MM.1S (cell line): ENCODE results near the gene TARS3.
A peak's percentile ranks its signal among the peaks of the same experiment; 100 is the strongest.

Source experiments
- DNase-seq: peaks from one replicate; pipeline ENCODE4 v3.0.0-alpha.2; 2015
- H2AFZ ChIP-seq: fragments of 300-600 bp; sonication (generic); 2 replicates; pipeline ENCODE4 v1.6.0; 2016; ENCODE audit warnings: antibody characterized with exemption, low read length
- H3F3A ChIP-seq: fragments of 300-600 bp; sonication (generic); 2 replicates; pipeline ENCODE4 v1.6.1; 2016; ENCODE audit warnings: mild to moderate bottlenecking, antibody characterized with exemption, low read length, moderate library complexity, mixed read lengths; ENCODE audit not compliant: insufficient read depth
- H3K27ac ChIP-seq: fragments of 300-600 bp; sonication (generic); 2 replicates; pipeline ENCODE4 v1.5.1; 2016; ENCODE audit warnings: mild to moderate bottlenecking, low read length
- H3K27me3 ChIP-seq: fragments of 300-600 bp; sonication (generic); replicated peaks from 2 replicates; pipeline ENCODE4 v1.6.0; 2016; ENCODE audit warnings: low read length; ENCODE audit not compliant: insufficient read depth
- H3K36me3 ChIP-seq: fragments of 300-600 bp; sonication (generic); replicated peaks from 2 replicates; pipeline ENCODE4 v1.6.1; 2016; ENCODE audit warnings: mild to moderate bottlenecking, low read length, mixed read lengths; ENCODE audit not compliant: insufficient read depth
- H3K4me1 ChIP-seq: fragments of 300-600 bp; sonication (generic); 2 replicates; pipeline ENCODE4 v1.6.1; 2016; ENCODE audit warnings: low read length, mixed read lengths
- H3K4me2 ChIP-seq: fragments of 300-600 bp; sonication (generic); 2 replicates; pipeline ENCODE4 v1.6.0; 2016; ENCODE audit warnings: low read depth, low read length
- H3K4me3 ChIP-seq: fragments of 300-600 bp; sonication (generic); 2 replicates; pipeline ENCODE4 v1.5.1; 2016; ENCODE audit warnings: low read length, mixed read lengths
- H3K79me2 ChIP-seq: fragments of 300-600 bp; sonication (generic); 2 replicates; pipeline ENCODE4 v1.6.1; 2016; ENCODE audit warnings: mixed run types, low read length, mixed read lengths
- H3K9ac ChIP-seq: fragments of 300-600 bp; sonication (generic); 2 replicates; pipeline ENCODE4 v1.6.1; 2016; ENCODE audit warnings: low read length, mixed read lengths
- H3K9me2 ChIP-seq: fragments of 300-600 bp; sonication (generic); replicated peaks from 2 replicates; pipeline ENCODE4 v1.6.1; 2016; ENCODE audit warnings: mild to moderate bottlenecking, low read length, mixed read lengths; ENCODE audit not compliant: insufficient read depth
- H3K9me3 ChIP-seq: fragments of 300-600 bp; sonication (generic); replicated peaks from 2 replicates; pipeline ENCODE4 v1.6.1; 2016; ENCODE audit warnings: mild to moderate bottlenecking, low read length, mixed read lengths; ENCODE audit not compliant: insufficient read depth
- H4K20me1 ChIP-seq: fragments of 300-600 bp; sonication (generic); 2 replicates; pipeline ENCODE4 v1.6.1; 2016; ENCODE audit warnings: mild to moderate bottlenecking, low read length, moderate library complexity, mixed read lengths; ENCODE audit not compliant: insufficient read depth
- EZH2 ChIP-seq: fragments of 300-600 bp; sonication (generic); optimal IDR thresholded peaks from 2 replicates; pipeline ENCODE3; 2017; ENCODE audit warnings: low read depth, mild to moderate bottlenecking, antibody characterized with exemption, low read length, mixed read lengths
- EZH2phosphoT487 ChIP-seq: fragments of 300-600 bp; sonication (generic); IDR thresholded peaks from 2 replicates; pipeline ENCODE4 v1.6.1; 2018; ENCODE audit warnings: antibody characterized with exemption, low read length
- TF ChIP-seq, protein P1 (sequence below): fragments of 300-600 bp; sonication (generic); IDR thresholded peaks from 2 replicates; pipeline ENCODE4 v1.5.1; 2016; ENCODE audit warnings: antibody characterized with exemption, low read length, mixed read lengths

The TARS3 gene

DNA sequence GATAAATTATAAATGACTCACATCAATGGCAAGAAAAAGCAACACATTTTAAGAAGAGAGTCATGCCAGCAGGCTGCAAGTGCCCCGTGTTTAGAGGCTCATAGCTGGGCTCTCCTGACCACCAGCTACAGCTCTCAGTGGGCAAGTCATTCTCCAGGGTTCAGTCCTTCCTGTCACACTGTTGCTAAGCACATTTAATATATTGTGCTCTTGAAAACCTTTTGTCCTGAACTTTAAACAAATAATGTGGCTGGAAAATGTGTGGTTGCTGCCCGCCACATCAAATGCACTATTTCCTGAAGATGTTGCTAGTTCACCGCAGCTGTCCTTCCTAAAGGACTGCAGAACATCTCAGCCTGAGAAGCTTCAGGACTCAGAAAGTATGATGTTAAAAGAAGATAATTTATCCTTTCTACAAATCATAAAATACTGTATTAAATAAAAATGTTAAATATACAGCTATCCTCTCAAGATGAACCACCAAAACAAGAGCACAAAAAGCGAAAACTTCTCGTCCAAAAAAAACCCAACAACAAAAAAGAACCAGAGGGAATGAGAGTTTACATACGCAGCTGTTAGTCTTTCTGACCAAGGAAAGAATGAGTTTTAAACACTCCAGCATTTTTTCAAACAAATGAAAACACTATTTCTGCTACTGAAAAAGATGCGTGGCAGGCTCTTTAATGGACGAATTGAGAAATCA, 951 bp downstream of the TARS3 start:
- Histone ChIP-seq H3K4me2 (peak overlapping the region; percentile 85), H3F3A (peaks cover 16% of the 10 kb centered on the region), H3K9ac (peak overlapping the region; percentile 87), H3K79me2 (peaks cover 4% of the 10 kb centered on the region; the same call in 1 of the 2 replicates), H3K4me3 (peak overlapping the region; percentile 86), H2AFZ (peak overlapping the region; percentile 74), H4K20me1 (no peaks in the 10 kb centered on the region), H3K36me3 (peaks cover 10% of the 10 kb centered on the region; the same call in 1 of the 2 replicates), H3K9me3 (no peaks in the 10 kb centered on the region), H3K27ac (peak overlapping the region; percentile 92), H3K27me3 (no peaks in the 10 kb centered on the region), H3K9me2 (no peaks in the 10 kb centered on the region), H3K4me1 (no peaks in the 10 kb centered on the region)
- TF ChIP-seq EZH2phosphoT487: no peak
- TF ChIP-seq, protein P1, sequence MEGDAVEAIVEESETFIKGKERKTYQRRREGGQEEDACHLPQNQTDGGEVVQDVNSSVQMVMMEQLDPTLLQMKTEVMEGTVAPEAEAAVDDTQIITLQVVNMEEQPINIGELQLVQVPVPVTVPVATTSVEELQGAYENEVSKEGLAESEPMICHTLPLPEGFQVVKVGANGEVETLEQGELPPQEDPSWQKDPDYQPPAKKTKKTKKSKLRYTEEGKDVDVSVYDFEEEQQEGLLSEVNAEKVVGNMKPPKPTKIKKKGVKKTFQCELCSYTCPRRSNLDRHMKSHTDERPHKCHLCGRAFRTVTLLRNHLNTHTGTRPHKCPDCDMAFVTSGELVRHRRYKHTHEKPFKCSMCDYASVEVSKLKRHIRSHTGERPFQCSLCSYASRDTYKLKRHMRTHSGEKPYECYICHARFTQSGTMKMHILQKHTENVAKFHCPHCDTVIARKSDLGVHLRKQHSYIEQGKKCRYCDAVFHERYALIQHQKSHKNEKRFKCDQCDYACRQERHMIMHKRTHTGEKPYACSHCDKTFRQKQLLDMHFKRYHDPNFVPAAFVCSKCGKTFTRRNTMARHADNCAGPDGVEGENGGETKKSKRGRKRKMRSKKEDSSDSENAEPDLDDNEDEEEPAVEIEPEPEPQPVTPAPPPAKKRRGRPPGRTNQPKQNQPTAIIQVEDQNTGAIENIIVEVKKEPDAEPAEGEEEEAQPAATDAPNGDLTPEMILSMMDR: no peak
- TF ChIP-seq EZH2: no peak
- DNase-seq: peak; percentile 83

DNA sequence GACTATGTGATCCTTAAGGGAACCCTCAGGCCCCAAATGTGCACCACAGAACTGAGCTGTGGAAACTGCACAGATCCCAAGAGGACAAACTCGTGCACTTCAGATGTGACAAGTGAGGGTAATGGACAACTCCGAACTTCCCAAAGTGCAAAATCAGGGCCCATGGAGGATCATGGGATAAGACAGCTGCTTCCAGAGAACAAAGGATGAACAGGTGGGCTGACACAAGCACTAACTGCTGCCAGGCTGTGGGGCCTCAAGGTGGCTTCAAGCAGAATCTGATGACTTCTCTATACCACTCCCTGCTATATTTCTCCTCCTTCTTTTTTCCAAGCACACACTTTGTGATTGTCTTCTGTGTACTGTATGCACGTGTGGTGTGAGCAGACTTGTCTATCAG, 5.4 kb downstream of the TARS3 start:
- H3K4me1 ChIP-seq: no peaks in the 10 kb centered on the region
- no peaks in the 10 kb centered on the region for H3K27me3 ChIP-seq
- H3K9ac ChIP-seq: no peak overlapping the region
- no peak for DNase-seq
- H4K20me1 ChIP-seq: no peaks in the 10 kb centered on the region
- H3K36me3 ChIP-seq: peaks cover 10% of the 10 kb centered on the region; the same call in 1 of the 2 replicates
- H3K9me2 ChIP-seq: no peaks in the 10 kb centered on the region
- no peak overlapping the region for H3K27ac ChIP-seq
- H3K9me3 ChIP-seq: no peaks in the 10 kb centered on the region
- TF ChIP-seq EZH2phosphoT487 (no peak), EZH2 (no peak)
- TF ChIP-seq, protein P1: no peak
- no peak overlapping the region for H3K4me2 ChIP-seq
- H3K4me3 ChIP-seq: no peak overlapping the region
- peaks cover 4% of the 10 kb centered on the region; the same call in 1 of the 2 replicates for H3K79me2 ChIP-seq
- no peak overlapping the region for H2AFZ ChIP-seq
- H3F3A ChIP-seq: peaks cover 12% of the 10 kb centered on the region

DNA sequence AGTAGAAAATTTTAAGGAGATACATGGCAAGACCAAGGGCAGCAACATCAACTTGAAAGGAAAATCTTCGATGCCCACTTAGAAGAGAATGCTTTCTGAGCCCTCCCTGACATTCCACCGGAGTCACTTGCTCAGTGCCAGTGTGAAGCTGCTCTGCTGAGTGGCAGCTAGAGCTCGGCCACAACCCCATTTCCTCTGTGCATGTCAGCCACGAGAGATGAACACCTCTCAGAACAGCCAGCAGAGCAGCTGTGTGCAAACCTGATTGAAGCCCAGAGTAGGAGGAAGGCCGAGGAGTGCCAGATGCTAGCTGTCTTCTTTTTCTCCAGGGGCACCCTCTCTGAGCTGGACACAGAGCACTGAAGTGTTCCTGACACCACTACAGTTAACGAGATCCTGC, 12.2 kb downstream of the TARS3 start:
- no peaks in the 10 kb centered on the region for H3K36me3 ChIP-seq
- DNase-seq: no peak
- H3K4me2 ChIP-seq: no peak overlapping the region
- H2AFZ ChIP-seq: no peak overlapping the region
- TF ChIP-seq EZH2phosphoT487 (no peak), EZH2 (no peak)
- no peaks in the 10 kb centered on the region for H3F3A ChIP-seq
- H3K4me1 ChIP-seq: no peaks in the 10 kb centered on the region
- no peaks in the 10 kb centered on the region for H4K20me1 ChIP-seq
- no peak overlapping the region for H3K9ac ChIP-seq
- no peak overlapping the region for H3K4me3 ChIP-seq
- H3K27ac ChIP-seq: no peak overlapping the region
- H3K9me2 ChIP-seq: no peaks in the 10 kb centered on the region
- no peaks in the 10 kb centered on the region for H3K79me2 ChIP-seq
- no peaks in the 10 kb centered on the region for H3K27me3 ChIP-seq
- H3K9me3 ChIP-seq: no peaks in the 10 kb centered on the region

DNA sequence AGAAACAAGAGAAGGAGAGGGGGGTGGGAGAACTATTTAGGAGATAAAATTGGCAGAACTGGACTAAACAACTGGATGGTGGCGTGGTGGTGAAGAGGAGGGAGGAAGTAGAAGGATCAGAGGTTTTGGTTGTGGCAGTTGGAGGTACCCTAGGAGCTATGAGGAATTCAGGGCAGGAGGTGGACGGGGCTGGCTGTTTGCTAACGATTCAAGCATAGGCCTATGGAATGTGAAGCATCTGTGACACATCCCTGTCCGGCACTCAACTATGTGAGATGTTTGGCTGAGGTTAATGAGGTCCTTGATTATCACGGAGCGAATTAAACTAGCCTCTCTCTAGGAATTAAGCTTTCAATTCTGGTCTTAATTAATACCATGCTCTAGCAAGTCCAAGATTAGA, 13.5 kb downstream of the TARS3 start:
- Histone ChIP-seq H3K9me2 (no peaks in the 10 kb centered on the region), H3K4me2 (no peak overlapping the region), H3K4me1 (no peaks in the 10 kb centered on the region), H3K27ac (no peak overlapping the region), H3K9ac (no peak overlapping the region), H3K4me3 (no peak overlapping the region), H4K20me1 (no peaks in the 10 kb centered on the region), H3K79me2 (no peaks in the 10 kb centered on the region), H3K9me3 (no peaks in the 10 kb centered on the region), H3F3A (no peaks in the 10 kb centered on the region), H3K27me3 (no peaks in the 10 kb centered on the region), H2AFZ (no peak overlapping the region), H3K36me3 (no peaks in the 10 kb centered on the region)
- TF ChIP-seq EZH2 (no peak), EZH2phosphoT487 (no peak)
- TF ChIP-seq, protein P1: no peak
- DNase-seq: no peak
